Activated CD4-positive, alpha-beta T cell treated with anti-CD3 and anti-CD28 coated beads, Interleukin-2, Interleukin-6, amounts not matched to agents 100 ng/mL and 50 ng/mL, durations not matched to agents 16 hours and 8 hours (primary cell): ENCODE results near the gene ACOX2.
A peak's percentile ranks its signal among the peaks of the same experiment; 100 is the strongest.

Experiments
- DNase-seq: peaks from one replicate; pipeline ENCODE4 v3.0.0-alpha.2; 2020

ACOX2 gene

DNA sequence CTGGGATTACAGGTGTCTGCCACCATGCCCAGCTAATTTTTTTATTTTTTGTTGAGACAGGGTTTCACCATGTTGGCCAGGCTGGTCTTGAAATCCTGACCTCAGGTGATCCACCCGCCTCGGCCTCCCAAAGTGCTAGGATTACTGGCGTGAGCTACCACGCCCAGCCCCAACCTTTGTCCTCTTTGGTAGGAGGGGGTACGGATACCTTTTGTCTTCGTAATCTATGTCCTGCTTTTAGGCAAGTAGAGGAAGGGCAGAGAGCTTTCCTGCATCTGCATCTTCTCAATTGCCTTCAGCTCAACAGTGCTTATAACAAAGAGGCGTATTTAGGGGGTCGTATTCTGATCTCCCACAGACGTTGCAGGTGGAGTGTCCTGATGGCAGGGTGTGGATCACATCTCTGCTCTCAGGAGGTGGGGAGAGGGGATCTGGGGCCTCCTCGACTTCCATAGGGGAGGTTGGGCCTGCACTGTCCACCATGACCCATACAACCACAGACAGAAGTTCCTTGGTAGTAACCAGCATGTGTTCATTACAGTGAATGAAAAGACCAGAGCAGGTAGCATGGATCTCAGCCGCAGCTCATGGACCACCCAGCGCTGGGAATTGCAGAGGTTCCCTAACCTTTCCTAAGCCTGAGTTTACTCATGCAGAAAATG lies 66.5 kb downstream of the ACOX2 start:
- DNase-seq: no peak

DNA sequence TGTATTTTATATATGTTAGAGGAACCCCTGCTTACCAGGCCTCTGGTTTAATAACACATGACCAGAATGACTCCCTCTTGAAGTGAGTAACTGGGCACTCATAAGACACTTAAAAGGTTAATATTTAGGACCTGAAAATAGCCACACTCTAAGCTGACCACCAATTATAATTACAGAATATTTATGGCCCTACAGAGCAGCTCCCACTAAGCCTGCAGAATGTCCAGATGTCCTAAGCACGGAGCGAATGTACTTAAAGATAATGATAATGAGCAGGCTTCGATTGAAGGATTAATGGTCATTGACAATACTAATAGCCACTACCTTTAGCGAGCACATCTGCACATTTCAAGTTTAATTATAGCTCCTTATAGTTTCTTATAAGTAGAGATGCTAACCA lies 67.9 kb downstream of the ACOX2 start:
- DNase-seq: no peak

DNA sequence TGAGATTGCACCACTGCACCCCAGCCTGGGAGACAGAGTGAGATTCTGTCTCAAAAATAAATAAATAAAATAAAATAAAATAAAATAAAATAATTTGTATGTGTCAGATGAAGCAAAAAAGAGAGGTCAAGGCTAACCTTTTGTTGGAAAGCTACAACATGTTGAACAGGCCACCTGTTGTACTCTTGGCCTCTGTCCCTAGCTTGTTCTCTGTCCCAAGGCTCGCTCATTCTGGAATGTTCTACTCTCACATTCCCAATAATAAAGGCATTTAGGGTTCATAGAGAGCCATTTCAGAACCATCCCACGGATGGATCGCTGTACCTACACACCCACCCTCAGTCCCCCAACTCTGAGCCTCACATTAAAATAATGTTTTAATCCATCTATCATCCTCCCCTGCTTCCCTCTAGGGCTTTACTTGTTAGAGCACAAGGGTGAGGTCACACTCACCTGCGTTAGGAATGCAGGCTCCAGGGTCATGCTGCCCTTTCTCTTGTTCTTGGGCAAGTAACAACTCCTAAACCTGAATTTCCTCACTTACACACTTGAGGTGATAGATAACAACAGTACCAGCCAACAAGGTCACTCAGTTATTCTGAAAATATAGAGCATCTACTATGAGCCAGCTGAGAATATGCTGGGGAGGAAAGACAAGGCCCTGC lies 70.0 kb downstream of the ACOX2 start:
- DNase-seq: no peak

DNA sequence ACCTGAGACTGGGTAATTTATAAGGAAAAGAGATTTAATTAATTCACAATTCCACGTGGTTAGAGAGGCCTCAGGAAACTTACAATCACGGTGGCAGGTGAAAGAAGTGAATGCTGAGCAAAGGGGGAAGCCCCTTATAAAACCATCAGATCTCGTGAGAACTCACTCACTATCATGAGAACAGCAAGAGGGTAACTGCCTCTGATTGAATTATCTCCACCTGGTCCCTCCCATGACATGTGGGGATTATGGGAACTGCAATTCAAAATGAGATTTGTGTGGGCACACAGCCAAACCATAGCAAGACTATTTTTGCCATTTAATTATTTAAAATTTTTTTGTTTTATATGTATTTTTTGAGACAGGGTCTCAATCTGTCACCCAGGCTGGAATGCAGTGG lies 72.1 kb downstream of the ACOX2 start:
- DNase-seq: peak; percentile 52

DNA sequence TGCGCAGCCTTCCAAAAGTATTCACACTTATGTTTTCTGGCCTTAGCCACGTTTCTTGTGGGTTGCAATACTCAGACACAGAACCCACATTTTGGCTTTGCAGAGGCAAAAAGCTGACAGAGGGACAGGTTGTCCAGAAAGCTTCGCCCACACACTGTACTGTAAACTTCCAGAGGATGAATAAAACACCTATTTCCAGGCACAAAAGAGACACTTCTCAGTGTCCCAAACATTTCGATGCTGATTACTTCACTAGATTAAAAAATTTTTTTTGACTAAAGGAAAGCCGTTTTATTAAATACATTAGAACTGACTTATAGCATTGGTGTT lies 73.1 kb downstream of the ACOX2 start:
- no peak for DNase-seq

DNA sequence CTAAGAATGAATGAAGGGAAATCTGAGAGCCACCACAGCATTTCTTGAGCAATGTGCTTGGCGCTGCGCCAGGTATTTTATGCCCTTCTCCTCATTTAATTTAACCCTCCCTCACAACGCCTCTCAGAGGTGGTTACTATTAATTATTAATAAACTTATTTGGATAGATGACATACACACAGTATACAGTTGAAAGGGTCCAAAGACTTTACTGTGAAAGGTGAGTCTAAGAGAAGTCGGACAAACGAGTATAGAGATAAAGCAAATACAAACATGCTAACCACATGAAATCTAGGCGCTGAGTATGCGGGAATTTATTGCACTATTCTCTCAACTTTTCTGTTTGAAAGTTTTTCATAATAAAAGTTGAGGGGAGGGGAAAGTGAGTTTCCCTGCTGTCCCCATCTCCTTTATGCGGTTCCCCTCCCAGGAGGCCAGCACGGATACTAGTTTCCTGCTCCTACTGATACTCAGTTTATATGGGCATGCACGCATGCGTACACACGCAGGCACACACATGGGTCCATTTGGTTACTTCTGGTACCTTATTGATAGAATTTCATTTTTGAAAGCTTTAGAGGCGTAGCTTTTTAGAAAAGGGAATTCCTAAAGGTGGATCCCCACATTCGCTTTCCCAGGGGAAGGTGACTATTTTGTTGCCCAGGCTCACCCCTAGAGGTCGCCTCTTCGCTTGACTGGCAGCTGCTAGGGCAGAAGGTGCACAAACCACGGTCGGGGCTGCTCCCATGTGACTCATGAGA lies 73.6 kb downstream of the ACOX2 start:
- DNase-seq: peak; percentile 93

DNA sequence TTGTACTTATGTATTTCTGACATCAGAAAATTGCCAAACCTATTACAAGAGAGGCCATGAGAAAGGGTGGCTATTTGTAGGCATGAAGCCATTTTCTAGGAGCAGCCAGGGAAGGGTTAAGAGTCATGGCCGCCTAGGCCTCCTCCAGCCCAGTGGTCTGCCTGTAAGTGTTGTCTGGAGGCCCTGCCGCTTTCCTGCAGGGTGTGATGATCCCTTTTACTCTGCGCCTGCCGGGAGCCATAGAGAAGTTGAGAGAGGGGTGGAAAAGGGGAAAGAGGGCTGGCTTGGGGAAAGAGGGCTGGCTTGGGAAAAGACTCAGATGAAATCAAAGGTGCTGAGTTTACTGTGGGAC lies 74.2 kb downstream of the ACOX2 start:
- no peak for DNase-seq

DNA sequence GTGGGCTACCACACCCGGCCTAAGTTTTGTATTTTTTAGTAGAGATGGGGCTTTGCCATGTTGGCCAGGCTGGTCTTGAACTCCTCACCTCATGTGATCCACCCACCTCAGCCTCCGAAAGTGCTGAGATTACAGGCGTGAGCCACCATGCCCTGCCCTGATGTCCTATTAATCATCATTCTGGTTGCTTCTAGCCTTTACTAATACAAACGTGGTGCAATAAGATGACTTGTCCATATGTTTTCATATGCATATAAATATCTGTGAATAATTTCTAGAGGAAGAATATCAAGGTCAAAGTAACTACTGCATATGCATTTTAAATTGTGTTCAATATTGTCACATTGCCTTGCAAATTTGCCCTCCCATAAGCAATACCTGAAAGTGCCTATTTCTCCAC lies 77.8 kb downstream of the ACOX2 start:
- no peak for DNase-seq
